NCI-H526 (cell line): Measurements from ENCODE around the gene UCHL1.
A peak's percentile ranks its signal among the peaks of the same experiment; 100 is the strongest.
"Not testable (repeated sequence)": the region's sequence is repeated elsewhere in the genome, so short reads cannot be mapped to it uniquely, and the experiment has no call there.

Experiments
- DNase-seq, 2 experiments: peaks; one replicate each; lab custom pipeline; 2025; lab: John Stamatoyannopoulos, UW

The UCHL1 gene

GRCh38 chr4:41290479-41290878 is 33.8 kb downstream of the UCHL1 start:
- DNase-seq = no peak

GRCh38 chr4:41294445-41295062 is 37.8 kb downstream of the UCHL1 start:
- DNase-seq = peak in 1 of 2 experiments; percentile 29

DNA sequence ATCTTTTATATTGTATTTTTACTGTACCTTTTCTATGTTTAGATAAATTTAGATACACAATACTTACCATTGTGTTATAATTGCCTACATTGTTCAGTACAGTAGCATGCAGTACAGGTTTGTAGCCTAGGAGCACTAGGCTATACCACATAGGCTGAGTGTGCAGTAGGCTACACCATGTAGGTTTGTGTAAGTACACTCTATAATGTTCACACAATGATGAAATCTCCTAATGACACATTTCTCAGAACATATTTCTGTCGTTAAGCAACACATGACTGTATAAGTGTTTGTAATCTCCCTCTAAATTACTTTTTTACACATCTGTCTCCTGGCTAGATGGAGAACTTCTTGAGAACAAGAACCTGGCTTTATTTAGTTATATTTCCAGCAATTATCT is 40.3 kb downstream of the UCHL1 start:
- no peak for DNase-seq

DNA sequence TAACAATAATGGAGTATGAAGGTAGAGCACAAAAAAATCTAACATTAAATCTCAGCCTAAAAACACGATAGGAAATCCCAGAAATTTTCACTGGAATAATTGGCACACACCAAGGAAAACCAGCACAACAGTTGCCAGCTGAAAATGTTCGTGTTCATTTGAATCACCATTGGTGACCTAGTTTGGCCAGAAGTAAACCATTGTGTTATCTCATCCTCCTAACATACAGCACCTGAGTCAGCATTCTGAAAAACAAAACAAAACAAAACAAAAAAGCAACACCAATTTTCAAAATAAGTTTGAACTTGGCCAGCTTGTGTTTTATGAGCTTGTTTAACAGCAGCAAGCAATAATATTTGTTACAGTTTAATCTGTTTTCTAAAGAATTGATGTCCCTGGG is 41.1 kb downstream of the UCHL1 start:
- no peak for DNase-seq

- no peak for DNase-seq
Observed at GRCh38 chr4:41299486-41299885, 42.8 kb downstream of the UCHL1 start.

DNA sequence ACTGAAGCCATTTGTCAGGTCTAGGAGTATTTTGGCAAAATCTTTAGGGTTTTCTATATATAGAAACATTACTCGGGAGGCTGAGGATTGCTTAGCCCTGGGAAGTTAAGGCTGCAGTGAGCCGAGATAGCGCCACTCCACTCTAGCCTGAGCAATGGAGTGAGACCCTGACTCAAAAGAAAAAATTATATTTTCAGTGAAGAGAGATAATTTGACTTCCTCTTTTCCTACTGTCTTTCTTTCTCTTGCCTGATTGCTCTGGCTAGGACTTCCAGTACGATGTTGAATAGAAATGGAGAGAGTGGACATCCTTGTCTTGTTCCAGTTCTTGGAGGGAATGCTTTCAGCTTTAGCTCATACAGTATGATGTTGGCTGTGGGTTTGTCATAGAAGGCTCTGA is 44.4 kb downstream of the UCHL1 start:
- no peak for DNase-seq

DNA sequence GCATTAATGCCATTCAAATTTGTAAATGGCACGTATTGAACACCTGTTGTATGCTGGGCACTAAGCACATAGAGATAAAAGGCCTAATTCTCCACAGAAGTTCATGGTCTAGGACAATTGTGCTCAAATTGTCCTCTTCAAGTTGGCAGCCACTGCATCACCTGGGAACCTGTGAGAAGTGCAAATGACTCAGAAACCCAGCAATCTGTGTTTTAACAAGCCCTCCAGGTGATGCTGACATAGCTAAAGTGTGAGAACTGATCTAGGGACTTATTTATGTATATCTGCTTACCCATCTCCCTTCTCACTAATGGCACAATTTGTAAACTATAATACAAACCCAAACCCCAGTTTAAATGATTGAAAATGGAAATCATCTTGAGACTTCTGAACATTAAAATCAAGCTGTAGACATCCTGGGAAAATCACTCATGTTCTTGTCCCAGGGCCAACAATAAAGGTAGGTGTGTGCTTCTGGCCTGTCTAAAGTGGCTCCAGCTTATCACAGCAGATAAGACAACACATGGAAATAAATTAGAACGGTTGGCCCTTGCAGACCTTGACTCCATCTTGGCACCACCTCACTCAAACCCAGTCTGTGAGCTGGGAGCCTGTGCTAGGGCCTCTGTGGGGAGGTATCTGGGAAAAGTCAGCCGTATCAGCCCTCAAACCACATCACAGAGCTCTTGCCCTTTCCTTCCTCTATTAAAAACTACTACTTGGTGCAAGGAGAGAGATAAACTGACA is 46.8 kb downstream of the UCHL1 start:
- DNase-seq = no peak

GRCh38 chr4:41304221-41304620 is 47.5 kb downstream of the UCHL1 start:
- no peak for DNase-seq

GRCh38 chr4:41305476-41305875 is 48.7 kb downstream of the UCHL1 start:
- DNase-seq = no peak

- no peak for DNase-seq
Observed at GRCh38 chr4:41307638-41308037, 50.9 kb downstream of the UCHL1 start.

DNA sequence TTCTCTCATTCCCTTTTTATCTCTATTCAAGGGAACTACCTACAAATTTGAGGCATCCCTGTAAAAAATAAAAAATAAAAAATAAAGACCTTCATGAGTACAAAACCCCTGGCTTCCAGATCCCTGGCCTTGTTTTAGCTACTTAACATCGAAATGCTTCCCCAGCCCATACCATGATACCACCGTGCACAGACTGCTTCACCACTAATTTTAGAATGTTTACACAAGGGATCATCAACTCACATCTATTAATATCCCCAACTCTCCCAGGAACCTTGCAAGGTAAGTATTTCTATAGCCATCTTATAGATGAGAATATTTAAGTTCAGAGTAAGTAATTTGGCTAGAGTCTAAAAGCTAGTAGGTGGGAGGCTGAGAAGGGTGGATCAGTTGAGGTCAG is 51.7 kb downstream of the UCHL1 start:
- DNase-seq = no peak

DNA sequence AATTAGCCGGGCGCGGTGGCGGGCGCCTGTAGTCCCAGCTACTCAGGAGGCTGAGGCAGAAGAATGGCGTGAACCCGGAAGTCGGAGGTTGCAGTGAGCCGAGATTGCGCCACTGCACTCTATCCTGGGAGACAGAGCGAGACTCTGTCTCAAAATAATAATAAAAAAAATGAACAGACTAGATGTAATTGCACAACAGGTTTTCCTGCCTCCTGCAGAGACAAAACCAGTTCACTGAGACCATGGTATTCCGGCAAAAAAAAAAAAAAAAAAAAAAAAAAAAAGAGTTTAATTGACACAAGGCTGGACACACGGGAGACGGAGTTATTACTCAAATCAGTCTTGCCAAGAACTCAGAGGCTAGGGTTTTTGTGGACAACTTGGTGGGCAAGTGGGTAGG is 58.7 kb downstream of the UCHL1 start:
- not testable (repeated sequence) for DNase-seq

- no peak for DNase-seq
Observed at GRCh38 chr4:41315862-41316261, 59.1 kb downstream of the UCHL1 start.
